Measurements from ENCODE around the gene SRRM1.
"Not testable (repeated sequence)": the region's sequence is repeated elsewhere in the genome, so short reads cannot be mapped to it uniquely, and the experiment has no call there.

SRRM1 gene

DNA sequence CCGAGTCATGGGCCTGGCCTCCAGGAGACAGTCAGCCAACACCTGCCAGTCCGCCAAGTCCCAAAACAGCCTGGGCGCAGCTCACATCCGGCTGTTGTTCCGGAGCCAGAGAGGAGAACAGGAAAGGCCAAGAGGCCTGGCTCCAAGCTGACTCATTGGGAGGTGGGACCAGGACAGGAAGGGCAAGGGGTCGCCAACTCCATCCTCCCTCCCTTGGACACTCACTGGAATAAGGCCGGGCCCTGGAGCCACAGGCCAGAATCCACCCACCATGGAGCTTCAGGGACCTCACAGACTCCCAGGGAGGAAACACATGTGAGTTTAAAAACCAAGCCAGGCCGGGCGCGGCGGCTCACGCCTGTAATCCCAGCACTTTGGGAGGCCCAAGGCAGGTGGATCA is 77.0 kb downstream of the SRRM1 start:
- no peak for DNase-seq (ENCODE audit: low spot score)

GRCh38 chr1:24721533-24721932 is 78.4 kb downstream of the SRRM1 start:
- DNase-seq (ENCODE audit: low spot score): no peak

DNA sequence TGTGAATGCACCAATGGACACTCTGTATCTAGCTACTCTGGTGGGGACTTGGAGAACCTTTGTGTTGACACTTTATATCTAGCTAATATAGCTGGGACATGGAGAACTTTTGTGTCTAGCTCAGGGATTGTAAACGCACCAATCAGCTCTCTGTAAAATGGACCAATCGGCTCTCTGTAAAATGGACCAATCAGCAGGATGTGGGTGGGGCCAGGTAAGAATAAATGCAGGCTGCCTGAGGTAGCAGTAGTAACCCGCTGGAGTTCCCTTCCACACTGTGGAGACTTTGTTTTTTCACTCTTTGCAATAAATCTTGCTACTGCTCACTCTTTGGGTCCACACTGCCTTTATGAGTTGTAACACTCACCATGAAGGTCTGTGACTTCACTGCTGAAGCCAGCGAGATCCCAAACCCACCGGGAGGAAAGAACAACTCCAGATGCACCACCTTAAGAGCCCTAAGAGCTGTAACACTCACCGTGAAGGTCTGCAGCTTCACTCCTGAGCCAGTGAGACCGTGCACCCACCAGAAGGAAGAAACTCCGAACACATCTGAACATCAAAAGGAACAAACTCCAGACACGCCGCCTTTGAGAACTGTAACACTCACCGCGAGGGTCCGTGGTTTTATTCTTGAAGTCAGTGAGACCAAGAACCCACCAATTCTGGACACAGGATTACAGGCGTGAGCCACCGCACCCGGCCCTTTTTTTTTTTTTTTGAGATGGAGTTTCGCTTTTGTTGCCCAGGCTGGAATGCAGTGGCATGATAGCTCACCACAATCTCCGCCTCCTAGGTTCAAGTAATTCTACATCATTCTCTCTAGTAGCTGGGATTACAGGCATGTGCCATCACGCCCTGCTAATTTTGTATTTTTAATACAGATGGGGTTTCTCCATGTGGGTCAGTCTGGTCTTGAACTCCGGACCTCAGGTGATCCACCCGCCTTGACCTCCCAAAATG is 79.3 kb downstream of the SRRM1 start:
- not testable (repeated sequence) for DNase-seq (ENCODE audit: low spot score)
